RWPE1 (cell line): ENCODE data around the gene MYO7B.

ENCODE experiments used
- CTCF ChIA-PET: fragments of 350-600 bp; sonication (Branson Sonifier 250); formaldehyde crosslinking; extraction: SDS; loops from one replicate; lab custom pipeline; 2021; lab: Yijun Ruan, JAX
- POLR2A ChIA-PET: fragments of 400-600 bp; formaldehyde crosslinking; extraction: SDS; loops from one replicate; lab custom pipeline; 2020; ENCODE audit warnings: antibody characterized with exemption; ENCODE audit not compliant: low non-redundant PET; lab: Yijun Ruan, JAX
- DNase-seq: peaks from one replicate; pipeline ENCODE4 v3.0.0; 2012; ENCODE audit warnings: low spot score
- H3K27ac ChIP-seq: fragments of 450-650 bp; 2 replicates; pipeline ENCODE4 v1.5.1; 2017
- CTCF ChIP-seq: fragments of 450-650 bp; conservative IDR thresholded peaks from 2 replicates; pipeline ENCODE4 v1.5.1; 2017; ENCODE audit warnings: low read depth, mild to moderate bottlenecking

MYO7B gene

DNA sequence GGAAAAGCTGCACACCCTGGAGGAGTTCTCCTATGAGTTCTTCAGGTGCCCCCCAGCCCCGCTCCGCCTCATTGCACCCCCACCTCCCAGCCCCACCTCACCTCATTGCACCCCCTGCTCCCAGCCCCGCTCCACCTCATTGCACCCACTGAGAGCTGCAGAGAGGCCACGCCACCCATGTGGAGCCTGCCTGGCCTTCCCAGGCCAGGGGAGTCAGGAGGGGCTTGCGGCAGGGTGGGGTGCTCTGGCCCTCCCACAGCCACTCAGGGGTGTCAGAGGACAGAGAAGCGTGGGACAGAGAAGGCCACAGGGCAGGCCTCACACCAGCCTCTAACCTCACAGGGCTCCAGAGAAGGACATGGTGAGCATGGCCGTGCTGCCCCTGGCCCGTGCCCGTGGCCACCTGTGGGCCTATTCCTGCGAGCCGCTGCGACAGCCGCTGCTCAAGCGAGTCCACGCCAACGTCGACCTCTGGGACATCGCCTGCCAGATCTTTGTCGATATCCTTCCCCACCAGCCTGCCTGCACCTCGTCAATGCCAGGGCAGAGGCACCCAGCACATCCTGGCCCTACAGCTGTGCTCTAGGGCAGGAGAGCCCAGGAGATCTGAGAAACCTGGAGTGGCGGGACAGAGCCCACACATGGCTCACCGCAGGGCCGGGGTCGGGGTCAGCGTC is 95.5 kb downstream of the MYO7B start:
- no peak overlapping the region for H3K27ac ChIP-seq
- CTCF ChIA-PET, result interaction anchor here (0.5 kb wide), 1 partner anchor 16 kb away, joined by 3 read pairs; no protein-coding TSS in a partner anchor
- POLR2A ChIA-PET, result no interaction called here
- no peak for DNase-seq
- TF ChIP-seq CTCF, result no peak

GRCh38 chr2:127631541-127631996 is 96.1 kb downstream of the MYO7B start:
- H3K27ac ChIP-seq, result no peak overlapping the region
- CTCF ChIA-PET, result interaction anchor here (0.5 kb wide), 1 partner anchor 19 kb away, joined by 4 read pairs; no protein-coding TSS in a partner anchor
- POLR2A ChIA-PET, result no interaction called here
- no peak for DNase-seq
- TF ChIP-seq CTCF, result no peak

DNA sequence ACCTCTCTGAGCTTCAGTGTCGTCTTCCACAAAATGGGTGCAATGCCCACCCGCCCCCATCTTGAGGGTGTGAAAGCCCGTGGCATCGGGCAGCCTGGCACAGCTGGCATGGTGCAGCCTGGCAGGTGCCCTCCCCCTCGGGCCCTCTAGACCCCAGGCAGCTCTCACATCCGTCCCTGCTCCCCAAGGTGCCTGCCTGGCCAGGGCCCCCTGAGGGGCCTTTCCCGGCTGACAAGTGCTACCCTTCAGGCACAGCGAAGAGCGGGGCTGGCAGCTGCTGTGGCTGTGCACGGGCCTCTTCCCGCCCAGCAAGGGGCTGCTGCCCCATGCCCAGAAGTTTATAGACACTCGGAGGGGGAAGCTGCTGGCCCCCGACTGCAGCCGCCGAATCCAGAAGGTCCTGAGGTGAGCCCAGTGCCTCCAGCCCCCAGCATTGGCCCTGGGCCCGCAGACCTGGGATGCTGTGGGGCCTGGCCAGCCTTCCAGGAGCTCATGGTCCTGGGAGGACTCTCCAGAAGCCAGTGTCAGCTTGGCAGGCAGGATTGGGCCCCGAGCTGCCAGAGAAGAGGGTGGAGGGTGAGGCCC is 96.6 kb downstream of the MYO7B start:
- POLR2A ChIA-PET, result no interaction called here
- H3K27ac ChIP-seq, result no peak overlapping the region
- no peak for DNase-seq
- no peak for TF ChIP-seq CTCF
- CTCF ChIA-PET, result interaction anchor here (0.5 kb wide), 1 partner anchor 18 kb away, joined by 4 read pairs; no protein-coding TSS in a partner anchor

DNA sequence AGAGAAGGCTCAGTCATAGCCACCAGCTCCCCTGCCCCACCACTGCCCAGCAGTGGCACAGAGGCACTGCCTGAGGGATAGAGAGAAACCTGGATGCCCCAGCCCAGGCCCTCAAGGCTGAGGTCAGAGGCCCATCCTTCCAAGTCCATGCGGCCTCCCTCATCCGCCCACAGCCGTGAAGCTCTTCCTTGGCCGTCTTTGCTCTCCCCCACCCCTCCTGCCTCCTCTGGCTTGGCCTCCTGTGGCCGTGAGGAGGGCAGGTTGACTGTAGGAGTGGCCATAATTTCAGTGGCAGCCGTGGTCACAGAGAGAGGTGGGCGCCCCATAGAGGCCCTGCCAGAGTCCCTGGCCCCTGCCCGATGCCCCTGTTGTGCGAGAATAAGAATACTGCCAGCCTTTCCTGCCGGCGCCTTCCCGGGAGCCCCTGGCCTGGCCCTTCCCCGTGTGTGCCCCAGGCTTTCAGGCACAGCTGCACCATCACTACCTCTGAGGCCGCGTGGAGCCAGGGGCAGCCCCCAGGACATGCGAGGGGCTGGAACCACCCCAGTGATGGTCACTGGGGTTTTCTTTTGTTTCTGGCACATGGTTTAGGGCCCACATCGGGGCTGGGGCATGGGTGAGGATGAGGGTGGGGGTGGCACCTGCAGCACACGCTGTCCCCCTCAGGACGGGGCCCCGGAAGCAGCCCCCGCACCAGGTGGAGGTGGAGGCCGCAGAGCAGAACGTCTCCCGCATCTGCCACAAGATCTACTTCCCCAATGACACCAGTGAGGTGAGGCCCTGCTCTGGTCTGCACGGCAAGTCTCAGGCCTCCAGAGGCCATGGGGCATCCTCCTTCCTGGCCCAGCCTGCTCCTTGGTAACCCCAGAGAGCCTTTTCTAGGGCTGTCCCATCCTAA is 97.4 kb downstream of the MYO7B start:
- ChIA-PET CTCF (interaction anchor here (0.6 kb wide), 1 partner anchor 52 kb away, joined by 3 read pairs; no protein-coding TSS in a partner anchor), POLR2A (no interaction called here)
- H3K27ac ChIP-seq, result no peak overlapping the region
- no peak for DNase-seq
- TF ChIP-seq CTCF, result no peak

- ChIA-PET CTCF (interaction anchor here (0.6 kb wide), 1 partner anchor 51 kb away, joined by 3 read pairs; no protein-coding TSS in a partner anchor), POLR2A (no interaction called here)
- TF ChIP-seq CTCF, result no peak
- no peak overlapping the region for H3K27ac ChIP-seq
- DNase-seq, result no peak
Measured at GRCh38 chr2:127633556-127634065, 98.1 kb downstream of the MYO7B start.
